RWPE2 (cell line): ENCODE measurements around the gene ZNF804B.

ENCODE experiments used
- ATAC-seq: fragments of 200-7000 bp; cut with Tn5 transposase; 3 replicates; pipeline ENCODE4 v1.9.1; 2021; ENCODE audit warnings: low read depth
- DNase-seq: peaks from one replicate; pipeline ENCODE4 v3.0.0-alpha.2; 2020; ENCODE audit warnings: low spot score
- H3K27ac ChIP-seq: fragments of 450-650 bp; 2 replicates; pipeline ENCODE4 v1.5.1; 2017; ENCODE audit warnings: mild to moderate bottlenecking; ENCODE audit not compliant: poor library complexity, severe bottlenecking
- H3K27me3 ChIP-seq: fragments of 250-450 bp; sonication (Bioruptor Pico); 2 replicates; pipeline ENCODE4 v1.5.1; 2021; ENCODE audit warnings: mild to moderate bottlenecking, moderate library complexity; ENCODE audit not compliant: insufficient read depth, poor library complexity, severe bottlenecking
- H3K36me3 ChIP-seq: fragments of 250-450 bp; sonication (Bioruptor Pico); 2 replicates; pipeline ENCODE4 v1.5.1; 2020; ENCODE audit warnings: low read depth, mild to moderate bottlenecking, moderate library complexity
- H3K4me1 ChIP-seq: fragments of 250-450 bp; sonication (Bioruptor Pico); 2 replicates; pipeline ENCODE4 v1.5.1; 2021; ENCODE audit warnings: mild to moderate bottlenecking, moderate library complexity; ENCODE audit not compliant: insufficient read depth, poor library complexity, severe bottlenecking
- H3K4me3 ChIP-seq: fragments of 250-450 bp; sonication (Bioruptor Pico); 2 replicates; pipeline ENCODE4 v1.5.1; 2021; ENCODE audit warnings: mild to moderate bottlenecking, moderate library complexity; ENCODE audit not compliant: severe bottlenecking
- H3K9me3 ChIP-seq: fragments of 250-450 bp; sonication (Bioruptor Pico); 2 replicates; pipeline ENCODE4 v1.5.1; 2021; ENCODE audit warnings: mild to moderate bottlenecking, moderate library complexity; ENCODE audit not compliant: severe bottlenecking
- TF ChIP-seq, protein P1 (sequence below): fragments of 450-650 bp; IDR thresholded peaks from one replicate; pipeline ENCODE4 v1.5.1; 2017; ENCODE audit warnings: mild to moderate bottlenecking, moderate library complexity; ENCODE audit not compliant: poor library complexity, severe bottlenecking

Gene ZNF804B

DNA sequence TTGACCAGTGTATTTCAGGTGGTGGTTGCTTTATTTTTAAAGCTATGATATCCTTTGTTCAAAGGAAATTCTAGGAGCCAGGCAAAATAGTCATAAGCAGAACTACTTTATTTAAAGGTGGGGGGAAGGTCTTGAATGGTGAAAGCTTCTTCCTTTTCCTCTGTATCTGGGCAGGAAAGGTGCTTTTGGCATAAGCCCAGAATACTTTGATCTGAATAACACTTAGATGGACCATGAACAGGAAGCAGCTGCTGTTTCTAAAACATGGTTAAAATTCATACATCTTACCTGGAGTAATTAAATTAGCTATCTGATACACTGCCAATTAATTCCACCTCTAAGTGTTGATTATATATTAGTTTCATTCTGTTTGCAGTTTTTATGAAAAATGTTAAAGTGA lies 13.3 kb downstream of the ZNF804B start:
- ATAC-seq (no peak), DNase-seq (no peak)
- Histone ChIP-seq H3K36me3 (no peaks in the 10 kb centered on the region), H3K4me1 (no peaks in the 10 kb centered on the region), H3K27me3 (peaks cover 9% of the 10 kb centered on the region), H3K27ac (no peak overlapping the region), H3K9me3 (no peaks in the 10 kb centered on the region), H3K4me3 (no peak overlapping the region)
- TF ChIP-seq, protein P1, sequence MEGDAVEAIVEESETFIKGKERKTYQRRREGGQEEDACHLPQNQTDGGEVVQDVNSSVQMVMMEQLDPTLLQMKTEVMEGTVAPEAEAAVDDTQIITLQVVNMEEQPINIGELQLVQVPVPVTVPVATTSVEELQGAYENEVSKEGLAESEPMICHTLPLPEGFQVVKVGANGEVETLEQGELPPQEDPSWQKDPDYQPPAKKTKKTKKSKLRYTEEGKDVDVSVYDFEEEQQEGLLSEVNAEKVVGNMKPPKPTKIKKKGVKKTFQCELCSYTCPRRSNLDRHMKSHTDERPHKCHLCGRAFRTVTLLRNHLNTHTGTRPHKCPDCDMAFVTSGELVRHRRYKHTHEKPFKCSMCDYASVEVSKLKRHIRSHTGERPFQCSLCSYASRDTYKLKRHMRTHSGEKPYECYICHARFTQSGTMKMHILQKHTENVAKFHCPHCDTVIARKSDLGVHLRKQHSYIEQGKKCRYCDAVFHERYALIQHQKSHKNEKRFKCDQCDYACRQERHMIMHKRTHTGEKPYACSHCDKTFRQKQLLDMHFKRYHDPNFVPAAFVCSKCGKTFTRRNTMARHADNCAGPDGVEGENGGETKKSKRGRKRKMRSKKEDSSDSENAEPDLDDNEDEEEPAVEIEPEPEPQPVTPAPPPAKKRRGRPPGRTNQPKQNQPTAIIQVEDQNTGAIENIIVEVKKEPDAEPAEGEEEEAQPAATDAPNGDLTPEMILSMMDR = no peak

DNA sequence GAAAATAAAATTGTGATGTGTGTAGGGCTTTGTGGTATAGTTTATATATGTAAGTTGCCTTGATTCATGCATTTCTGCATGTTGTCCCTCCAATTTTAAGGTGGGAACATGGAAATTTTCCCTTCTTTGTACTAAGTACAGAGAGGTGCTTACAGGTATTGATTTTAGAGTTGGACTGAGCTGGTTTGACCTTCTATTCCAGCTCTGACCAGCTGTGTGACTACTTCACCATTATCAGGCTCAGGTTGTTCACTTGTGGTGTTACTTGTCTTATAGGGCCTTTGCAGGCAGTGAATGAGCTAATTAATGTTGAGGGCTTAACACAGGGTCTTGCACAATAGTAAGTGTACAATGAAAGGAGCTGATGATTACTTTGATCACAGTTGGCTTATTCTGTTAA lies 16.3 kb downstream of the ZNF804B start:
- H3K27ac ChIP-seq = no peak overlapping the region
- no peaks in the 10 kb centered on the region for H3K27me3 ChIP-seq
- no peaks in the 10 kb centered on the region for H3K9me3 ChIP-seq
- ATAC-seq = no peak
- TF ChIP-seq, protein P1 = no peak
- H3K36me3 ChIP-seq = no peaks in the 10 kb centered on the region
- no peak for DNase-seq
- no peaks in the 10 kb centered on the region for H3K4me1 ChIP-seq
- H3K4me3 ChIP-seq = no peak overlapping the region

DNA sequence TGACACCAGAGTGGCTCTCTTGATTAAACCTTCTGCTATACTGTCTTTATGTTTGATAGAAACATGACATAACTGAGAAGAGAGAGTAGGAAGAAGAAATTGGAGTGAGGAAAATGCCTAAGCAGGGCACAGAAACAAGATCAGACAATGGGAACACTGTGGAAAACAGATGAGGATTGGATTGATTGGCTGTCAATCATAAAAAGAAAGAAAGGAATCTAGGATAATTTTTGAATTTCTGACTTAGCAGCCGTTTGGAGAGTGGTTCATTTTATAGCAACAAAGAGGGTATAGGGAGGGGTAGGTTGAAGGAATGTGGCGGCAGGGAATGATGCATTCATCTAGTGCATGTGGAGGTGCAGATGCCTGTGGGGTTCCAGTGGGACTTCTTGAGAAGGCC lies 28.3 kb downstream of the ZNF804B start:
- no peaks in the 10 kb centered on the region for H3K4me1 ChIP-seq
- ATAC-seq (no peak), DNase-seq (no peak)
- H3K4me3 ChIP-seq = no peak overlapping the region
- TF ChIP-seq, protein P1 = no peak
- H3K36me3 ChIP-seq = no peaks in the 10 kb centered on the region
- no peaks in the 10 kb centered on the region for H3K9me3 ChIP-seq
- H3K27ac ChIP-seq = no peak overlapping the region
- peaks cover 11% of the 10 kb centered on the region for H3K27me3 ChIP-seq

DNA sequence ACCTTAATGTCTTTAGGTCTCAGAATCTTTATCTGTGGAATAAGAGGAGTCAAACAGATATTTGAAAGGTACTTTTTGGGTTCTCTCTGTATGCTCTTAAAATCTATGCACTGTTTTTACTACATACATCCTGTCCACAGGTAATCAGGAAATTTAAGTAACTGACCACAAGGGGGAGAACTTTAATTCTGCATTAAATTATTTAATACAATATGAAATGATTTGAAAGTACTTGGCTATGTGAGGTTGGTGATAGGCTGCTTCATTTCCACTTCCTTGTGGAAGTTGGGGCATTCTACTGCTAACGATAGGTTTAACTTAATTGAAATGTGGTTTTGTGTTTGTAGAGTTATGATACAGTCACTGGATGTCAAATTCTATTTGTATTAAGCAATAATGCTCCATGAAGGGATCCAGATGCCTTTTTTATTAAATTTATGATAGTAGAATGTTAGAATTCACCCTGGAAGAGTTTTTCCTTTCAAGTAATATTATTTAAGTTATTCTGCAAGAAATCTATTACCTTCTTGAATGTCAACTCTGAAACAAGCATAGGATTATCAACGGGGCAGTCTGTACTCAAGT lies 30.1 kb downstream of the ZNF804B start:
- Histone ChIP-seq H3K27ac (no peak overlapping the region), H3K4me3 (no peak overlapping the region), H3K36me3 (no peaks in the 10 kb centered on the region), H3K27me3 (peaks cover 11% of the 10 kb centered on the region), H3K4me1 (no peaks in the 10 kb centered on the region), H3K9me3 (no peaks in the 10 kb centered on the region)
- TF ChIP-seq, protein P1 = peak; percentile 74
- no peak for DNase-seq
- no peak for ATAC-seq

DNA sequence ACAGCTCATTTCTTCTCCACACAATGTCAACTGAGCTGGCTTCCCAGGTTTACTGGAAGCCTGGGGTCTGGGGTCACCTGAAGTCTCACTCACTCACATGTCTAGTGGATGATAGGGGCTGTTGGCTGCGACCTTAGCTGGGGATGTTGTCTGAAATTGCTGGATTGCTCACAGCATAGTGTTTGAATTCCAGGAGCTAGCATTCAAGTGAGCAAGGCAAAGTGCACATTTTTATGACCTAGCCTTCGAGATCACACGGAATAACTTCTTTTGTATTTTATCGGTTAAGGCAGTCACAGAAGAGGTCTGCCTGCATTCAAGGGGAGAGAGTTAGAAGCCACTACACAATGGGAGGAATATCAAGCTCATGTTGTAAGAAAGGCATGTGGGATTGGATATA lies 32.4 kb downstream of the ZNF804B start:
- Histone ChIP-seq H3K36me3 (no peaks in the 10 kb centered on the region), H3K4me3 (no peak overlapping the region), H3K27me3 (peaks cover 4% of the 10 kb centered on the region), H3K27ac (no peak overlapping the region), H3K9me3 (no peaks in the 10 kb centered on the region), H3K4me1 (no peaks in the 10 kb centered on the region)
- TF ChIP-seq, protein P1 = no peak
- DNase-seq (no peak), ATAC-seq (no peak)
